GM12865 (cell line): ENCODE measurements around the gene B3GNT5.

ENCODE experiments used
- DNase-seq: peaks from one replicate; pipeline ENCODE4 v3.0.0; 2010; ENCODE audit warnings: low read depth
- H3K4me3 ChIP-seq: 2 replicates; pipeline ENCODE4 v1.5.1; 2011; ENCODE audit warnings: mild to moderate bottlenecking, low read depth, low read length, control low read depth
- CTCF ChIP-seq: IDR thresholded peaks from 2 replicates; pipeline ENCODE4 v1.5.1; 2011; ENCODE audit warnings: low read length, control low read depth, low read depth, inconsistent platforms; ENCODE audit not compliant: insufficient read depth; ENCODE audit errors: missing control alignments

Gene B3GNT5

GRCh38 chr3:183252973-183253527 lies at the start of gene B3GNT5:
B3GNT5 (plus strand) TSS chr3:183253253; CDS start chr3:183269799, 16,546 bp downstream.
- TF ChIP-seq CTCF = no peak
- DNase-seq = no peak
- peak within 1 kb of the TSS; percentile 38 for H3K4me3 ChIP-seq

GRCh38 chr3:183203670-183204069 lies 49.4 kb upstream of the B3GNT5 start:
- H3K4me3 ChIP-seq = no peak overlapping the region
- no peak for DNase-seq
- no peak for TF ChIP-seq CTCF

DNA sequence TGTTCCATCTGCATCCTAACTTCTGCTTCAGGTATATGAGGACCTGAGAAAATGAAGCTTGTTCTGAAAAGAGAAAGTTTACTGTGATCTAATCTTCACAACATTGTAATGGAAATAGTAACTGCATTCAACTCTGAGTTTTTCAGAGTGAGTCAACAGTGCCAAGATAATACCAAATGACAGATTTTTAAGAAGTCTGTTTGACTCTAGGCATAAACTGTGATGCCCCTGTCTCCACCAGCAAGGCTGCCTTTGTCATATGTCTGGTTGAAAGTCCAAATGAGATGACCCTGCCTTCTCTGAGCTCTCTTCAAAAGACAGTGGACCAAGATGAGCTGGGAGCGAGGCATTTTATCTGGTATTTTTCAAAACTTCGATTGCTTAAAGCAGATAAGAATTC lies 44.8 kb upstream of the B3GNT5 start:
- H3K4me3 ChIP-seq = no peak overlapping the region
- no peak for TF ChIP-seq CTCF
- no peak for DNase-seq

GRCh38 chr3:183208800-183209199 lies 44.3 kb upstream of the B3GNT5 start:
- no peak overlapping the region for H3K4me3 ChIP-seq
- no peak for DNase-seq
- TF ChIP-seq CTCF = no peak

GRCh38 chr3:183210341-183210740 lies 42.7 kb upstream of the B3GNT5 start:
- no peak for TF ChIP-seq CTCF
- no peak overlapping the region for H3K4me3 ChIP-seq
- DNase-seq = no peak

DNA sequence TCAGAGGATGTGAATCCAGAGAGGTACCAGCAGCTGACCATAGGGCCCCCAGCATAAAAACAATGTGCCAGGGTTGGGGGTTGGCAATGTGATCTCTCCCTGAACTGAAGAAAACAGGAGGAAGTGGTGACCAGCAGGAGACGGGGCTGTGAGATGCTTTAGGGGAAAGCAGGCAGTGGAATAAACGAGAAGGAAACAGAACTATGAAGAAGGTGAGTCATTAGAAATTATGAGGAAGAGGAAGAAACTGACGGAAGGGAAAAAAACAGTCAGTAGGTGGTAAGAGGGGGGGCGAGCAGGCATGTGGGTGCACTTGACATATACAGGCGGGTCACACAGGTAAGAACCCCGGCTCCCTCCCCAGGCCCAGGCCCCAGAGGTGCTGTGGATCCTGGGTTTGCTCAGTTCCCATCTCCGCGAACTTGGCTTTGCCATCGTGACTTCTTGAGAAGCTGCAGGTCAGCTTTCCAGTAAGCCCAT lies 42.2 kb upstream of the B3GNT5 start:
- DNase-seq = no peak
- H3K4me3 ChIP-seq = no peak overlapping the region
- TF ChIP-seq CTCF = no peak

- DNase-seq = no peak
- no peak for TF ChIP-seq CTCF
- H3K4me3 ChIP-seq = no peak overlapping the region
Observed at GRCh38 chr3:183211352-183211751, 41.7 kb upstream of the B3GNT5 start.
